HPDE6-E6E7 (cell line): ENCODE measurements around the gene ENTPD8.
"Not testable (repeated sequence)": the region's sequence is repeated elsewhere in the genome, so short reads cannot be mapped to it uniquely, and the experiment has no call there.

Experiments
- DNase-seq: peaks from one replicate; pipeline ENCODE4 v3.0.0; 2011; ENCODE audit warnings: missing footprints; ENCODE audit errors: extremely low spot score

The ENTPD8 gene

GRCh38 chr9:137394866-137395665, 46.1 kb downstream of the ENTPD8 start:
- no peak for DNase-seq

DNA sequence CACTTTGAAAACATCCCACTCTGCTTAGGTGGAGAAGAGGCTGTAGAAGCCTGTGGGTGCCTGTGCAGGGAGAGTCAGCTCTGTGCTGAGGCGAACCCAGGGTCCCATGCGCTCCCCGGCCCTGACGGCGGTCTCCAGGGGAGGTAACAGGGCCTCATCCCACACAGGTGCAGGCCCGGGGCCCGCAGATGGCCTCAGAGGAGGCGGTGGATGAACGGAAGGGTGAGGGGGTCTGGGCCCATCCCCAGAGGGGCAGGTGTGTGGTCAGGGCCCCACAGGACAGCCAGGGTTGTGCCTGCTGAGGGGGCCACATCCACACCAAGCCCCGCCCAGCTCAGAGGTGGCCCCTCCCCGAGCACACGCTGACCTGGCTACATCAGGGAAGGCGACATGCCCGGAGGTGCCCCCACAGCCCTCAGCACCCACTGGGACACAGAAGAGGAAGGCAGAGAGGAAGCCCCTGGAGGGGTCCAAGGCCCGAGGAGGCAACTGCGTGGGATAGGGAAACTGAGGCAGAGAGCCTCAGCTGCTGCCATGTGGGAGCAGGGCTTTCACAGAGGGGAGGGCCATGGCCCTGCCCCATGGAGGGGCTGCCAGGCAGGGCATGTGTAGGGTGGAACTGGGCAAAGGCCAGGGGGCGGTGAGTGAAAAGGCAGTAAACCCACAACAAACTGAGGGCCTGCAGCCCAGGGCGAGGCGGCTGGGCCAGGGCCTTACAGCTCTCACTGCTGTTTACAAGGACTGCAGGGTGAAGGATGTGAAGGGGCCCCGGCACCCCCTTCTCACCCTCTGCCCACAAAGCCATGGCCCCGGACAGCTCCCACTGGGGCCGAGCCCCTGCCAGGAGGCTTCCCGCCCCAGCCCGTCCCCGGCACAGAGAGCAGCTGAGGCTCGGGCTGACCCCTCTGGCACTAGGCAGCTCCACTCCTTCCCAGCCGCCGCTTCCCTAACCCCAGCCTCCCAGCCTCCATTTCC, 47.7 kb downstream of the ENTPD8 start:
- DNase-seq, result no peak

DNA sequence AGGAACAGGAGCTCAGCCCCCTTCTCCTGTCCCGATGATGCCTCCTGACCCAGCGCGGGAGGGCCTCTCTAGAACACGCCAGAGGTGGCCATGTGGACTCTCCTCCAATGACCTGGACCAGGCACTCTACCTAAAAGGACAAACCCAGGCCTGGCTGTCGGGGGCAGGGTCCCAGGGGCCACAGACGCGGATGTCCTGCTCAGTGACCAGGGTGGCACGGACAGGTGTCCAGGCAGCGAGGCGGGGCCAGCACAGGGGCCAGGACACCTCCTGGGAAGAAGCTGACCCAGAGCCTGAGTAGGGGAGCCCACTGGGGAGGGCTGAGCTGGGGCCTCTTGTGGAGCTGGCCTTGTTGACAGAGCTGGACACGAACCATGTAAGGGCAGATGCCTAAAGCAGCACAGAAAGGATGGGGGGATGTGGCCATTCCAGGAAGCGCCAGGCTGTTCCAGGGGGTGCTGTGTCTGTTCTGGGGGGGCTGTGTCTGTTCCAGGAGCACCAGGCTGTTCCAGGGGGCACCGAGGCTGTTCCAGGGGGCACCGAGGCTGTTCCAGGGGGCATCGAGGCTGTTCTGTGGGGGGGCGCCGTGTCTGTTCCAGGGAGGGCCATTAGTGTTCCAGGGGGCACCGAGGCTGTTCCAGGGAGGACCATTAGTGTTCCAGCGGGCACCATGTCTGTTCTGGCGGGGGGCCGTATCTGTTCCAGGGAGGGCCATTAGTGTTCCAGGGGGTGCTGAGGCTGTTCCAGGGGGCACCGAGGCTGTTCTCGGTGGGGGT, 48.7 kb downstream of the ENTPD8 start:
- no peak for DNase-seq

DNA sequence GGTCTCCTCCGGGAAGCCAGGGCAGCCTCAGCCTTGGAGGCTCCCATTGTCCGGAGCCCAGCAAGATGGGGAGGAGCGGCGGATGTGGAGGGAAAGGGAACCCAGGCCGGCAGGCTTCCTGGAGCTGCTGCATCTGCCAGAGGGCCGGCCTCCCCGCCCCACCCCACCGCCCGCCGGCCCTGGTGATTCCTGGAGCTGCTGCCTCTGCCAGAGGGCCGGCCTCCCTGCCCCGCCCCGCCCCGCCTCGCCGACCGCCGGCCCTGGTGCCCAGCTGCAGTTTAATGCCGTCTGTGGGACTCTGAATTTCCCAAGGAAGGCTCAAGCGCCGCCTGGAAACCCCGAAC, 49.8 kb downstream of the ENTPD8 start:
- DNase-seq, result no peak

- no peak for DNase-seq
These were observed 50.4 kb downstream of the ENTPD8 start for GRCh38 chr9:137390553-137391410.

DNA sequence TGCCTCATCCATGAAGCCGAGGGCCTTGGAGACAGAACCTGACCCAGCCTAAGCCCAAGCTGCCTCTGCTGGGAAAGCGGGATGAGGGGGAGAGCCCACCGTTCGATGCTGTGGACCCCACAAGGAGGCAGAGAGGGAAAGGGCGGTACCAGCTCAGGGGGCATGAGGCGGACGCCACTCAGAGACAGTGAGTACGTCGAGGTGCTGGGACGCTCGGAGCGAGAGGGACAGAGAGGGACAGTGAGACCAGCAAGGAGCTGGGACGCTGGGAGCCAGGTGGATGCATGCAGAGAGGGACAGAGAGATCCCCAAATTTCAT, 51.8 kb downstream of the ENTPD8 start:
- no peak for DNase-seq

DNA sequence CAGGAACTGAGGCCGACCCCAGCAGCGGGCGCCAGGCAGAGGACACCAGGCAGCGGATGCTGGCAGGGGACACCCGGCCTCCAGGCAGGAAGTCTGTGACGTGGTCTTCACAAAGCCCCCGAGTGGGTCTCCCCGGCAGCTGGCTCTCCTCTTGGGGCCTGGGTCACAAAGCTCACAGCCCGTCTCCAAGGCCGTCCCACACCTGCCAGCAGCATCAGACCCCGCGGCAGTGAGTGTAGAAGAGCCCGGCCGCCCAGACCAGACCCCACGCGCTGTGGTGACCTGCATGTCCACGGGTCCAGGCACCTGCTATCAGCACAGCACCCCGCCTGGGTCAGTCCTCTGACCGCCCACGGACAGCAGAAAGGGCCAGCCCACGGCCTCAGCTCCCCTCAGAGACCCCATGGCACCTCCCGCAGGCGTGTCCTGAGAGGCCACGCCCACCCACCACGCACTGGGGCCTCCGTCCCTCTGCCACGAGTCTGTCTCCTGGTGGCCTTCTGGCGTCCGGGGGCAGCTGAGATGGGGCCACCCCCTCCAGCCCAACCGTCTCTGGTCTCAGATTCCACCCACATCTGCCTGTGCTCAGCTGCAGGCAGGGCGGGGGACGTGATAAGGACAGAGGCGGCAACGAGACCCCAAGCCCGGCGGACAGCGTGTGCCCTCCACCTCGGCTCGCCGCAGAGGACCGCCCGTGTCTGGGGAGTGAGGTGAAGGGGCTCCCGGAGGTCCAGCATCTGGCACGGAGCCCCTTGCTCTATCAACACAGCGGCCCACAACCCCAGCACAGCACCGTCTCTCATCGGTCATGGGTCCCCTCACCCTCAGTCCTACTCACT, 52.3 kb downstream of the ENTPD8 start:
- no peak for DNase-seq

DNA sequence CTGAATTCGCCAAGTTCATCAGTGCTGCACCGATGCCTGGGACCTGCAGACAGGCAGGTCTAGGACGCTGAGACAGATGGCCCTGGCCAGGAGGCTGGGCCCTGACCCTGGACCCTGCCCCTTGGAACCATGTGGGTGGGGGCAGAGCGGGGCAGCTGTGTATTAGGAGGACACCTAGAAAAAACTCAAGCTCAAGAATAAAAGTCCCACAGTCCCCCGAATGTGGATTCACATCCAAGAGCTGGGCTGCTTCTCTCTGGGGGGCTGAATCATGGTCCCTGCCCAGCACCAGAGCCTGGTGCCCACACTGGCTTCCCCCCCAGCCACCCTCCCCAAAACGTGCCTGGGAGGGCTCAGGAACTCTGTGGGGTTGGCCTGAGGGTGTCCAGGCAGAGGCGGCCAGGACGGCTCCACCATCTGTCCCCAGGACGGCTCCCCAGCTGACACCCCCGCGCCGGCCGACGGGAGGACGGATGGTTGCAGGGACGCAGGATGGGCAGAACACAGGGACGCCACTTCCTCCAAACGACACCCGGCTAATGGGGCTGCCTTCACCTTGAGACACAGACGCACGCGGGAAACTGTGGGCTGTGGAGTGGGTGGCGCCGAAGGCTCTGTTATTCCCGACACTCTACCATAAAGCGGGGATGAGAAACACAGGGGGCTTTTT, 53.1 kb downstream of the ENTPD8 start:
- DNase-seq, result no peak

DNA sequence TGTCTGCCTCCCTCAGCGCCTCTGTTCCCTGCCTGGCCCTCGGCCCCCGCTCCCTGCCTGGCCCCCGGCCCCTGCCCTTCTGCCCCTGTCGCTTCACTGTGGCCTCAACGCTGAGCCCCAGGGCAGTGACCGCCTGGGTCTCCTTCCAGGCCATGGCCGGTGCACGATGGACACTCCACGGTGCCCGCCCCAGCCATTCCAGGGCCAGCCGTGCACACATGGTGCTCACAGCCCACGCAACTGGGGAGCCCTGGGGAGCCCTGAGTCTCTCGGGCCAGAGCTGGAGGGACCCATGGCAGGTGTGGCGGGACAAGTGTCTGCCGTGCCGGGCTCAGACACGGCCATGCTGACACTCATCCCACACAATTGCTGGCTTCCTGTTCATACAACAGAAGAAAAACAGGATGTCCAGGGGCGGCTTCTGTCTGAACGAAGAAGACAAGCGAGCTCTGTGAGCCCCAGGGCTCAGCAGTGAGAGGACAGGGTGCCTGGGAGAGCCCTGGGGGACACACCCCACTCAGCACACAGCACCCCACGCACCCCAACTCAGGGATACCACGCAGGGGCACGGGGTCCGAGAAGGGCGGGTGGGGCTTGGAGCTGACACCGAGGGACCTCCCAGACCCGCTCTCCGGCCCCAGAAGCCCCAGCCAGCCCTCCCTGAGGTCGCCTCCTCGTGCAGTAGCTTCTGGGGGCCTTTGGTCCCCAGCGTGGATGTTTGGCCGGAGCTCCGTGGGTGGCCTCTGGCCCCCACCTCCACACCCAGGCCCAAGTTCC, 53.9 kb downstream of the ENTPD8 start:
- no peak for DNase-seq

DNA sequence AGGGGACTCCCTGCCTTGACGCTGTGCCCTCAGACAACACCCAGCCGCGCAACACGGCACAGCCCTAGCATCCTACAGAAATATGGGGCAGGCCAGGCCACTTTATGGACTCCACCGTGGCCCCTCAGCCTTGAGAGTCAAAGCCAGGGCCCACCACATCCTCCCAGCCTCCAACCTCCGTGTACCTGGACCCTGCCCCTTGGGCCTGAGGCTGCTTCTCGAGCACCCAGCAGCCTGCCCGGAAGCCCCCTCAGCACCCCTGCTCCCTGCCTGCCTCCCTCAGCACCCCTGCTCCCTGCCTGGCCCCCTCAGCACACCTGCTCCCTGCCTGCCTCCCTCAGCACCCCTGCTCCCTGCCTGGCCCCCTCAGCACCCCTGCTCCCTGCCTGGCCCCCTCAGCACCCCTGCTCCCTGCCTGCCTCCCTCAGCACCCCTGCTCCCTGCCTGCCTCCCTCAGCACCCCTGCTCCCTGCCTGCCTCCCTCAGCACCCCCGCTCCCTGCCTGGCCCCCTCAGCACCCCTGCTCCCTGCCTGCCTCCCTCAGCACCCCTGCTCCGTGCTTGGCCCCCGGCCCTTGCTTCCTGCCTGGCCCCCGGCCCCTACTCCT, 54.5 kb downstream of the ENTPD8 start:
- DNase-seq, result not testable (repeated sequence)

- DNase-seq, result no peak
These were observed 56.0 kb downstream of the ENTPD8 start for GRCh38 chr9:137385061-137385655.
